Right lobe of liver (tissue), 6 donors: ENCODE data around the gene COMMD9. TPM values are rescaled to one million over a fixed set of nuclear protein-coding genes. Genes with fewer than 3 reads are reported as not detected.

Experiments used
- ATAC-seq, 4 donors: fragments of 200-7000 bp; cut with Tn5 transposase; one replicate each; pipeline ENCODE4 v1.9.1; 2020; ENCODE audit warnings: mild to moderate bottlenecking in 4 of 4, moderate library complexity in 4 of 4
- DNase-seq, 3 donors: peaks; one replicate each; pipeline ENCODE4 v3.0.0-alpha.2; 2020
- H3K27ac ChIP-seq, 3 donors: fragments of 200-600 bp; one replicate each; pipeline ENCODE4 v1.8.0; 2022
- H3K27me3 ChIP-seq, 2 donors: fragments of 200-600 bp; one replicate each; pipeline ENCODE4 v1.8.0; 2022
- H3K36me3 ChIP-seq, 4 donors: fragments of 200-600 bp; sonication (generic) in 1 of 4; one replicate each; pipeline versions ENCODE4 v1.5.1 to v1.8.0; 2017 to 2022; ENCODE audit warnings: control low read depth in 1 of 4
- H3K4me1 ChIP-seq, 4 donors: fragments of 200-600 bp; sonication (generic) in 1 of 4; one replicate each; pipeline versions ENCODE4 v1.5.1 to v1.8.0; 2017 to 2022; ENCODE audit warnings: control low read depth in 1 of 4
- H3K4me3 ChIP-seq, 3 donors: fragments of 200-600 bp; one replicate each; pipeline ENCODE4 v1.8.0; 2022
- H3K9me3 ChIP-seq, 4 donors: fragments of 200-600 bp; sonication (generic) in 1 of 4; one replicate each; pipeline versions ENCODE4 v1.5.1 to v1.8.0; 2017 to 2022; ENCODE audit warnings: control low read depth in 1 of 4
- POLR2A ChIP-seq: fragments of 450-650 bp; IDR thresholded peaks from one replicate; pipeline ENCODE4 v1.6.1; 2017; ENCODE audit warnings: antibody characterized with exemption, mild to moderate bottlenecking
- WGBS: methylation state at CpG from one replicate; pipeline ENCODE4 v1.1.6; 2018; ENCODE audit warnings: low coverage, low lambda C conversion rate; ENCODE audit not compliant: insufficient coverage; ENCODE audit errors: missing lambda C conversion rate; 5-methylcytosine and 5-hydroxymethylcytosine counted together
- intact Hi-C, 2 donors: fragments of 100-400 bp; cut with DNase I; formaldehyde crosslinking; loops; one replicate each; pipeline versions ENCODE4 v1.11.2 to v1.14.1; 2022
- total RNA-seq, 6 experiments: library from RNA; depleted of rRNA in 2 of 6; stranded (reverse); fragments of >200 nt in 2 of 6; fragmentation: NEBNext Ultra II Directional in 3 of 6; extraction: Animal tissue kit (Norgen Biotek cat#: 25700) in 3 of 6; gene quantifications; one replicate each; pipeline versions ENCODE4 v1.1.0 to v1.2.4, GENCODE V29; 2016 to 2023
- TF ChIP-seq, protein P1 (sequence below), 4 donors: fragments of 200-600 bp in 3 of 4; fragments of 450-650 bp in 1 of 4; IDR thresholded peaks; one replicate each; pipeline versions ENCODE4 v1.5.1 to v1.8.0; 2016 to 2022; ENCODE audit warnings: antibody characterized with exemption in 4 of 4, mild to moderate bottlenecking in 2 of 4
- donor health status: DM: no; HTN: yes; CAD: no.
- donor health status: DM: no; HTN: no; CAD: no.
- donor health status: DM: no; HTN: no; CAD: no.
- donor health status: DM: no; HTN: yes; CAD: no.
- donor health status: DM: no; HTN: yes; CAD: no.

COMMD9 gene
- total RNA-seq, 6 experiments from 2014 or later, result 30.6 to 41.4 (median 34.6) TPM

DNA sequence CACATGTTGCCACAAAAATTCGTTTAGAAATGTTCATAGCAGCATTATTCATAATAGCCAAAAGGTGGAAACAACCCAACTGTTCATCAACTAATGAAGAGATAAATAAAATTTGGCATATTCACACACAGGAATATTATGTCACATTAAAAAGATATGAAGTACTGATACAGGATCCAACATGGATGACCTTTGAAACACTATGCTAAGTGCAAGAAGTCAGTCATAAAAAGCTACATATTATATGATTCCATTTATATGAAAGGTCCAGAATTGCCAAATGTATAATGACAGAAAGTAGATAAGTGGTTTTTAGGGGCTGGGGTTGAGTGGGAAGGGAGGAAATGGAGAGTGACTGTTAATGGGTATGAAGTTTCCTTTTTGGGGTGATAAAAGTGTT is 15.8 kb upstream of the COMMD9 start:
- intact Hi-C loops, result no loop called here
- 9% methylated on average over 1 of the region's 1 CpG for WGBS
- no peak for TF ChIP-seq POLR2A
- TF ChIP-seq, protein P1, sequence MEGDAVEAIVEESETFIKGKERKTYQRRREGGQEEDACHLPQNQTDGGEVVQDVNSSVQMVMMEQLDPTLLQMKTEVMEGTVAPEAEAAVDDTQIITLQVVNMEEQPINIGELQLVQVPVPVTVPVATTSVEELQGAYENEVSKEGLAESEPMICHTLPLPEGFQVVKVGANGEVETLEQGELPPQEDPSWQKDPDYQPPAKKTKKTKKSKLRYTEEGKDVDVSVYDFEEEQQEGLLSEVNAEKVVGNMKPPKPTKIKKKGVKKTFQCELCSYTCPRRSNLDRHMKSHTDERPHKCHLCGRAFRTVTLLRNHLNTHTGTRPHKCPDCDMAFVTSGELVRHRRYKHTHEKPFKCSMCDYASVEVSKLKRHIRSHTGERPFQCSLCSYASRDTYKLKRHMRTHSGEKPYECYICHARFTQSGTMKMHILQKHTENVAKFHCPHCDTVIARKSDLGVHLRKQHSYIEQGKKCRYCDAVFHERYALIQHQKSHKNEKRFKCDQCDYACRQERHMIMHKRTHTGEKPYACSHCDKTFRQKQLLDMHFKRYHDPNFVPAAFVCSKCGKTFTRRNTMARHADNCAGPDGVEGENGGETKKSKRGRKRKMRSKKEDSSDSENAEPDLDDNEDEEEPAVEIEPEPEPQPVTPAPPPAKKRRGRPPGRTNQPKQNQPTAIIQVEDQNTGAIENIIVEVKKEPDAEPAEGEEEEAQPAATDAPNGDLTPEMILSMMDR (IDR thresholded peaks at IDR 0.05), result no peak
- no peaks in the 10 kb centered on the region for H3K4me1 ChIP-seq
- no peak overlapping the region for H3K4me3 ChIP-seq
- ATAC-seq (no peak), DNase-seq (no peak)
- H3K27ac ChIP-seq, result no peak overlapping the region
- no peaks in the 10 kb centered on the region for H3K36me3 ChIP-seq
- no peaks in the 10 kb centered on the region for H3K27me3 ChIP-seq
- H3K9me3 ChIP-seq, result no peaks in the 10 kb centered on the region

DNA sequence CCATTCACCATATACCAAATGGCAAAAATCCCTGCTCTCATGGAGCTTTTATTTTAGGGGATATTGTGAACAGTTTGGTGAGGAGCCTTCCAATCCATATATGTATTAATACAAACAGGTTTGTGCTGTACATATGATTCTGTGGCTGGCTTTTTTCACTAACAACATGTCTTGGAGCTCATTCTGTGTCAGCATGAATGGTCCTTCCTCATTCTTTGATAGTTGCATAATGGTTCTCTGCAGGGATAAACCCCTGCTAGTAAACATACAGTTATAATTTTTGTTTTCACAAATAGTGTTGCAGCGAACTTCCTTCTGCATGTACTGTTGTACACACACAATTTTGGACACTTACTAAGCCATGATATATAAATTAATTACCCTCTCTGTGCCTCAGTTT is 15.1 kb upstream of the COMMD9 start:
- WGBS, result 45% methylated on average over 1 of the region's 1 CpG
- intact Hi-C loops, result no loop called here
- peak in 3 of 4 donors; percentile 33 to 54 (median 37) for ATAC-seq

DNA sequence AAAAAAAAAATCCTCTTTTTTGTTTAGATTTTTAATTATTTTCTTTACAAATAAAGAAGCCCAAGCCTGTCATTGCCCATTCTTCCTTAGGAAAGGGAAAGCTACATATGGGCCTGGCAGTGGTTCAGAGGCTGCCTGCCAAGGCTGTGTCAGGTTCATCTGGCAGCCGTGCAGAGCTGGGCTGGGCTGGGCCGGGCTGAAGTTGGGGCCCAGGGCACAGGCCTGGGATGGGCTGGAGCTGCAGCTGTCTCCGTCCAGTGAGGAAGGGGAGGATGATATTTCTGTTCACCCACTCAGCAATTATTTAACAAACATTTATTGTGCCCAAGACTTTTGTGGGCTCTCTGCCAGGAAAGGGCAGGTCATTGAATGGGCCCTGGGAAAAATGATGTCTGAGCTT is 11.4 kb upstream of the COMMD9 start:
- TF ChIP-seq POLR2A, result no peak
- TF ChIP-seq, protein P1 (IDR thresholded peaks at IDR 0.05), result no peak
- Histone ChIP-seq H3K4me3 (no peak overlapping the region), H3K27ac (no peak overlapping the region), H3K9me3 (no peaks in the 10 kb centered on the region), H3K36me3 (no peaks in the 10 kb centered on the region), H3K4me1 (no peaks in the 10 kb centered on the region), H3K27me3 (no peaks in the 10 kb centered on the region)
- intact Hi-C loops, result no loop called here
- 0% methylated on average over 3 of the region's 3 CpGs for WGBS
- DNase-seq, result peak; percentile 67 to 71 (median 68)
- ATAC-seq, result peak; percentile 83 to 94 (median 90)

More for the DNA sequence above, 15.1 kb upstream of the COMMD9 start:
- Histone ChIP-seq H3K4me3 (no peak overlapping the region), H3K4me1 (no peaks in the 10 kb centered on the region), H3K27me3 (no peaks in the 10 kb centered on the region), H3K36me3 (no peaks in the 10 kb centered on the region), H3K9me3 (no peaks in the 10 kb centered on the region), H3K27ac (no peak overlapping the region)
- TF ChIP-seq POLR2A, result no peak
- TF ChIP-seq, protein P1 (IDR thresholded peaks at IDR 0.05), result no peak
- no peak for DNase-seq

DNA sequence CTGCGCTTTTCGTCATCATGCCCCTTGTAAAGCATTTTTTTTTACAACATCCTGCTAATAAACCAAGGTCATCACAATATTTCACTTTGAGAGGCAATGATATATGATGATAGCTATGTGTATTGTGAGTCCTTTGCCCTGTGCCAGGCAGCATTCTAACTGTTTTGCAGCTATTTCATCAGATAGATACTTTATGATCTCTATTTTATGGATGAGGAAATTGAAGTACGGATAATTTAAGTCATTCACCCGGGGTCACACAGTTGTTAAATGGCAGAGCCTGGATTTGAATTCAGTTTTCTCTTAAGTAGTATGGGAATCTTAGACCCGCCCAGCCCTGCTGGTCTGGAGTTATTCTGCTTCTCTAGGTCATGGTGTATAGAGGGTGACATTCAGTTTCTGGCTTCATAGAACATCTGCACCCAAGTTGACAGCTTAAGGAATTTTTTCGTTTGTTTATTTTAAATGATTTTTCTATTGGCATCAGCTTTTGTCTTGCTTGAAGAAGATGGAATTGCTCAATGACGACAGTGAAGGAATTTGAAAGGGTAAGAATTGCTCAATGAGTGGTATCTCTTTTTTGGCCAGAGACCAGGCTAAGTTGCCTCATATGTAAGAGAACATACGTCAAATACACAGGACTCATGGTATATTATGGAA is 7.8 kb upstream of the COMMD9 start:
- WGBS, result 58% methylated on average over 8 of the region's 8 CpGs
- ATAC-seq, result no peak
- no peak overlapping the region for H3K27ac ChIP-seq
- H3K4me1 ChIP-seq, result no peaks in the 10 kb centered on the region
- intact Hi-C loops, result no loop called here
- no peaks in the 10 kb centered on the region for H3K27me3 ChIP-seq
- H3K36me3 ChIP-seq, result no peaks in the 10 kb centered on the region
- no peak for TF ChIP-seq POLR2A
- TF ChIP-seq, protein P1 (IDR thresholded peaks at IDR 0.05), result no peak
- no peak for DNase-seq
- no peaks in the 10 kb centered on the region for H3K9me3 ChIP-seq
- H3K4me3 ChIP-seq, result no peak overlapping the region
